Measurements from ENCODE around the gene SOX21. TPM values are rescaled to one million over a fixed set of nuclear protein-coding genes. Genes with fewer than 3 reads are reported as not detected.

The SOX21 gene
- total RNA-seq, 1 donor from 2014 or later, result not detected

DNA sequence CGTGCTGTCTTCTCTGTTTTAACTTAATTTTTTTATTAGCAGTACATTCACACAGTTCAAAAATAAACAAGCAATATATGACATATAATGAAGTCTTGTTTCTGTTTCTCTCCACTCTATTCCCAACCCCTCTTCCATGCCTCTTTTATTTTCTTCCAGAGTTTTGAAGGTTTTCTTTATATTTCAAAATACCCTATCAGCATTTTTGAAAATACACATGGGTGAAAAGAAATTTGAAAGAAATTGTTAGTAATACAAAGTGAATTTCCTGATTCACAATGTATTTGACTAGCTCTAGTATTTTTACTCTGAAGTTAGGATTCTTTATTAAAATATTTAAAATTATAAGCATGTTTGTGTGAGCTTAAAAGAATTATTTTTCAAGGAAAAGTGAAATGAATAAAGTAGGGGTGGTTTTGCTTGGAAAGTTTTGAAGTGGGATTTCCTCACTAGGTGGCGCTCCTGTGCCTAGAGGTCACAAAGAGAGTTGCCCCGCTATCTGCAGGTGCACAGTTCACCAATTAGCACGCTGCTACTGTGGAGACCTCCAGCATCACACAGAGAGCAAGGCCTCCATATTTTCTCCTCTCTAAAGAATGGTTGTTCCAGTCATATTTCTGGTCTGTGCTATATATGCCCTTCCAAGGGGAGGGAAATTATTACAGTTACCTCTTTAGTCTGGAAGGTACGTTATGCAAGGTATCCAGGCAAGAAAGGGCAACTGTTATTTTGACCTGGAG lies 37.6 kb downstream of the SOX21 start:
- no peak for DNase-seq (ENCODE audit: low spot score)

GRCh38 chr13:94673851-94674250 lies 38.5 kb downstream of the SOX21 start:
- no peak overlapping the region for H3K4me3 Mint-ChIP-seq (ENCODE audit: unreplicated experiment)
- H3K27ac Mint-ChIP-seq (ENCODE audit: unreplicated experiment), result no peak overlapping the region
- TF ChIP-seq, protein P1, sequence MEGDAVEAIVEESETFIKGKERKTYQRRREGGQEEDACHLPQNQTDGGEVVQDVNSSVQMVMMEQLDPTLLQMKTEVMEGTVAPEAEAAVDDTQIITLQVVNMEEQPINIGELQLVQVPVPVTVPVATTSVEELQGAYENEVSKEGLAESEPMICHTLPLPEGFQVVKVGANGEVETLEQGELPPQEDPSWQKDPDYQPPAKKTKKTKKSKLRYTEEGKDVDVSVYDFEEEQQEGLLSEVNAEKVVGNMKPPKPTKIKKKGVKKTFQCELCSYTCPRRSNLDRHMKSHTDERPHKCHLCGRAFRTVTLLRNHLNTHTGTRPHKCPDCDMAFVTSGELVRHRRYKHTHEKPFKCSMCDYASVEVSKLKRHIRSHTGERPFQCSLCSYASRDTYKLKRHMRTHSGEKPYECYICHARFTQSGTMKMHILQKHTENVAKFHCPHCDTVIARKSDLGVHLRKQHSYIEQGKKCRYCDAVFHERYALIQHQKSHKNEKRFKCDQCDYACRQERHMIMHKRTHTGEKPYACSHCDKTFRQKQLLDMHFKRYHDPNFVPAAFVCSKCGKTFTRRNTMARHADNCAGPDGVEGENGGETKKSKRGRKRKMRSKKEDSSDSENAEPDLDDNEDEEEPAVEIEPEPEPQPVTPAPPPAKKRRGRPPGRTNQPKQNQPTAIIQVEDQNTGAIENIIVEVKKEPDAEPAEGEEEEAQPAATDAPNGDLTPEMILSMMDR (IDR thresholded peaks at IDR 0.05), result no peak

More for the DNA sequence above, 37.6 kb downstream of the SOX21 start:
- no peaks in the 10 kb centered on the region for H3K36me3 Mint-ChIP-seq (ENCODE audit: low read depth)
- no peaks in the 10 kb centered on the region for H3K9me3 Mint-ChIP-seq (ENCODE audit: low read depth)
- H3K4me3 Mint-ChIP-seq (ENCODE audit: unreplicated experiment), result no peak overlapping the region
- TF ChIP-seq, protein P1 (IDR thresholded peaks at IDR 0.05), result peak; percentile 88
- H3K27ac Mint-ChIP-seq (ENCODE audit: unreplicated experiment), result no peak overlapping the region
- no peaks in the 10 kb centered on the region for H3K4me1 Mint-ChIP-seq (ENCODE audit: low read depth)
- peaks cover 28% of the 10 kb centered on the region for H3K27me3 Mint-ChIP-seq (ENCODE audit: low read depth)

DNA sequence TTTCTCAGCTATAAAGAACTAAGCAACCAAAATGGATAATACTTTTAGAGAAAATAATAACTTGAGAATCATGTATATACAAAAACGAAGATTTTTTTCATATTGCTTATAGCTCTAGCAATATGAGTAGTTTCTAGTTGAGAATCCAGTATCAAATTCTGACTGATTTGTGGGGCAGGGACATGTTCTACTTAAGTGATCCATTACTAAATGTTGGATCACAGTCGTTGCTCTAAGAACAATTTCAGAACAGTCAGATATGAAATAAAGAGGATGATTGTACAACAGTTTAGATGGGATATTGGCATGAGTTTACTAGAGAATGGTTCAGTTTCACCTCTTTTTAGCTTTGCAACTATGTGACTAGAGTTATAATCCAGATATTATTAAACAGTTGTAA lies 39.9 kb downstream of the SOX21 start:
- peaks cover 16% of the 10 kb centered on the region for H3K27me3 Mint-ChIP-seq (ENCODE audit: low read depth)
- TF ChIP-seq, protein P1 (IDR thresholded peaks at IDR 0.05), result no peak
- H3K27ac Mint-ChIP-seq (ENCODE audit: unreplicated experiment), result no peak overlapping the region
- no peaks in the 10 kb centered on the region for H3K4me1 Mint-ChIP-seq (ENCODE audit: low read depth)
- no peaks in the 10 kb centered on the region for H3K36me3 Mint-ChIP-seq (ENCODE audit: low read depth)
- no peak for DNase-seq (ENCODE audit: low spot score)
- H3K4me3 Mint-ChIP-seq (ENCODE audit: unreplicated experiment), result no peak overlapping the region
- no peaks in the 10 kb centered on the region for H3K9me3 Mint-ChIP-seq (ENCODE audit: low read depth)

More at GRCh38 chr13:94673851-94674250, 38.5 kb downstream of the SOX21 start:
- H3K36me3 Mint-ChIP-seq (ENCODE audit: low read depth), result no peaks in the 10 kb centered on the region
- no peaks in the 10 kb centered on the region for H3K4me1 Mint-ChIP-seq (ENCODE audit: low read depth)
- no peaks in the 10 kb centered on the region for H3K9me3 Mint-ChIP-seq (ENCODE audit: low read depth)
- no peak for DNase-seq (ENCODE audit: low spot score)
- H3K27me3 Mint-ChIP-seq (ENCODE audit: low read depth), result peaks cover 23% of the 10 kb centered on the region

- TF ChIP-seq, protein P1 (IDR thresholded peaks at IDR 0.05), result no peak
- DNase-seq (ENCODE audit: low spot score), result no peak
- Mint-ChIP-seq H3K9me3 (ENCODE audit: low read depth) (no peaks in the 10 kb centered on the region), H3K36me3 (ENCODE audit: low read depth) (no peaks in the 10 kb centered on the region), H3K4me3 (ENCODE audit: unreplicated experiment) (no peak overlapping the region), H3K27me3 (ENCODE audit: low read depth) (peaks cover 18% of the 10 kb centered on the region), H3K27ac (ENCODE audit: unreplicated experiment) (no peak overlapping the region), H3K4me1 (ENCODE audit: low read depth) (no peaks in the 10 kb centered on the region)
These were observed 45.2 kb downstream of the SOX21 start for GRCh38 chr13:94667190-94667589.

- no peak overlapping the region for H3K27ac Mint-ChIP-seq (ENCODE audit: unreplicated experiment)
- H3K4me3 Mint-ChIP-seq (ENCODE audit: unreplicated experiment), result no peak overlapping the region
- DNase-seq (ENCODE audit: low spot score), result no peak
- no peaks in the 10 kb centered on the region for H3K36me3 Mint-ChIP-seq (ENCODE audit: low read depth)
- H3K4me1 Mint-ChIP-seq (ENCODE audit: low read depth), result no peaks in the 10 kb centered on the region
- H3K27me3 Mint-ChIP-seq (ENCODE audit: low read depth), result peaks cover 24% of the 10 kb centered on the region
- TF ChIP-seq, protein P1 (IDR thresholded peaks at IDR 0.05), result no peak
- H3K9me3 Mint-ChIP-seq (ENCODE audit: low read depth), result no peaks in the 10 kb centered on the region
These were observed 46.3 kb downstream of the SOX21 start for GRCh38 chr13:94666065-94666464.

Measured in chondrocyte (in vitro differentiated cells).